IMR-90 (cell line): ENCODE data around the gene UBD. TPM values are rescaled to one million over a fixed set of nuclear protein-coding genes. Genes with fewer than 3 reads are reported as not detected.

ENCODE experiments used
- ATAC-seq: fragments of 200-7000 bp; cut with Tn5 transposase; 2 replicates; pipeline ENCODE4 v1.9.1; 2020; ENCODE audit warnings: low read depth, mild to moderate bottlenecking, moderate library complexity
- BruUV-seq: library from RNA; stranded (reverse); fragments of 400-500 nt; replicated peaks from 2 replicates; lab custom pipeline; 2021; lab: Mats Ljungman, UMichigan
- CTCF ChIA-PET: fragments of 300-600 bp; formaldehyde crosslinking; extraction: SDS; loops from one replicate; lab custom pipeline; 2021; ENCODE audit warnings: antibody characterized with exemption; lab: Yijun Ruan, JAX
- POLR2A ChIA-PET: fragments of 300-600 bp; sonication (Branson Sonifier 250); formaldehyde crosslinking; loops from one replicate; lab custom pipeline; 2022; ENCODE audit warnings: antibody characterized with exemption; ENCODE audit not compliant: unreplicated experiment; lab: Charles Lee
- DNase-seq: peaks from one replicate; pipeline ENCODE4 v3.0.0; 2013
- H2AFZ ChIP-seq: replicated peaks from 2 replicates; pipeline ENCODE3; 2013; ENCODE audit warnings: low read length, mild to moderate bottlenecking; ENCODE audit not compliant: poor library complexity
- H2AK5ac ChIP-seq: 2 replicates; pipeline ENCODE4 v1.6.1; 2013; ENCODE audit warnings: low read depth, low read length, inconsistent platforms
- H2AK9ac ChIP-seq: replicated peaks from 2 replicates; pipeline ENCODE3; 2013; ENCODE audit warnings: mild to moderate bottlenecking, low read depth, low read length, moderate library complexity; ENCODE audit not compliant: poor library complexity
- H2BK120ac ChIP-seq: 2 replicates; pipeline ENCODE4 v1.6.1; 2013; ENCODE audit warnings: low read depth, low read length, inconsistent platforms
- H2BK15ac ChIP-seq: 3 replicates; pipeline ENCODE4 v1.6.1; 2013; ENCODE audit warnings: low read depth, low read length, inconsistent platforms
- H2BK20ac ChIP-seq: 2 replicates; pipeline ENCODE4 v1.6.1; 2013; ENCODE audit warnings: low read depth, mild to moderate bottlenecking, inconsistent platforms, low read length, moderate library complexity
- H2BK5ac ChIP-seq: 2 replicates; pipeline ENCODE4 v1.6.1; 2013; ENCODE audit warnings: mild to moderate bottlenecking, low read depth, low read length, inconsistent platforms; ENCODE audit not compliant: poor library complexity, severe bottlenecking
- H3K14ac ChIP-seq: replicated peaks from 2 replicates; pipeline ENCODE4 v1.6.1; 2013; ENCODE audit warnings: low read depth, low read length, inconsistent platforms
- H3K18ac ChIP-seq: 2 replicates; pipeline ENCODE4 v1.6.1; 2013; ENCODE audit warnings: low read depth, low read length, control low read depth
- H3K23ac ChIP-seq: 2 replicates; pipeline ENCODE4 v1.6.1; 2013; ENCODE audit warnings: low read depth, low read length, inconsistent platforms
- H3K27ac ChIP-seq: 2 replicates; pipeline ENCODE4 v1.5.1; 2013; ENCODE audit warnings: mild to moderate bottlenecking, control low read depth, low read length; ENCODE audit not compliant: insufficient read depth
- H3K27me3 ChIP-seq: 2 replicates; pipeline ENCODE4 v1.6.1; 2013; ENCODE audit warnings: low read length; ENCODE audit not compliant: control insufficient read depth, insufficient read depth
- H3K36me3 ChIP-seq: 2 replicates; pipeline ENCODE4 v1.6.1; 2013; ENCODE audit warnings: low read length, mixed read lengths; ENCODE audit not compliant: control insufficient read depth, insufficient read depth
- H3K4ac ChIP-seq: 2 replicates; pipeline ENCODE4 v1.6.1; 2013; ENCODE audit warnings: low read depth, low read length, inconsistent platforms
- H3K4me1 ChIP-seq: 2 replicates; pipeline ENCODE4 v1.6.1; 2013; ENCODE audit warnings: low read length, mixed read lengths; ENCODE audit not compliant: control insufficient read depth, insufficient read depth
- H3K4me2 ChIP-seq: 2 replicates; pipeline ENCODE4 v1.6.1; 2013; ENCODE audit warnings: low read depth, mild to moderate bottlenecking, control low read depth, low read length, moderate library complexity
- H3K4me3 ChIP-seq: 2 replicates; pipeline ENCODE4 v1.5.1; 2013; ENCODE audit warnings: low read depth, mild to moderate bottlenecking, control low read depth, low read length, moderate library complexity; ENCODE audit not compliant: insufficient read depth
- H3K56ac ChIP-seq: 2 replicates; pipeline ENCODE4 v1.6.1; 2013; ENCODE audit warnings: low read length, inconsistent platforms; ENCODE audit not compliant: insufficient read depth; ENCODE audit errors: extremely low read depth
- H3K79me1 ChIP-seq, 2 experiments: 2 replicates each; pipeline ENCODE4 v1.6.1; 2013; ENCODE audit warnings: low read length in 2 of 2, inconsistent platforms in 1 of 2, low read depth in 1 of 2
- H3K9ac ChIP-seq: 2 replicates; pipeline ENCODE4 v1.6.1; 2013; ENCODE audit warnings: low read depth, low read length, control low read depth
- H3K9me1 ChIP-seq: 2 replicates; pipeline ENCODE4 v1.6.1; 2013; ENCODE audit warnings: low read length, inconsistent platforms; ENCODE audit not compliant: insufficient read depth
- H3K9me3 ChIP-seq: 2 replicates; pipeline ENCODE4 v1.6.1; 2013; ENCODE audit warnings: low read length; ENCODE audit not compliant: control insufficient read depth, insufficient read depth
- H4K20me1 ChIP-seq: 2 replicates; pipeline ENCODE4 v1.6.1; 2013; ENCODE audit warnings: low read length, inconsistent platforms; ENCODE audit not compliant: insufficient read depth
- H4K5ac ChIP-seq: 2 replicates; pipeline ENCODE4 v1.6.1; 2013; ENCODE audit warnings: mild to moderate bottlenecking, low read depth, low read length, control low read depth
- H4K8ac ChIP-seq, 2 experiments: 2 replicates each; pipeline ENCODE4 v1.6.1; 2013; ENCODE audit warnings: low read depth in 2 of 2, low read length in 2 of 2, control low read depth in 1 of 2, inconsistent platforms in 1 of 2
- H4K91ac ChIP-seq: 2 replicates; pipeline ENCODE4 v1.6.1; 2013; ENCODE audit warnings: low read depth, low read length, inconsistent platforms; ENCODE audit not compliant: insufficient read depth
- BHLHE40 ChIP-seq: fragments of 150-350 bp; IDR thresholded peaks from 2 replicates; pipeline ENCODE4 v1.6.1; 2016; ENCODE audit warnings: mild to moderate bottlenecking, low read depth, low read length
- CEBPB ChIP-seq: IDR thresholded peaks from 2 replicates; pipeline ENCODE4 v1.6.1; 2012; ENCODE audit warnings: low read depth, low read length, improper control_type of control experiment
- CHD1 ChIP-seq: IDR thresholded peaks from 2 replicates; pipeline ENCODE4 v1.6.1; 2012; ENCODE audit warnings: low read depth, low read length, improper control_type of control experiment
- CTCF ChIP-seq: conservative IDR thresholded peaks from 2 replicates; pipeline ENCODE4 v1.5.1; 2012; ENCODE audit warnings: mild to moderate bottlenecking, low read depth, low read length, improper control_type of control experiment
- ELK1 ChIP-seq: fragments of 150-350 bp; IDR thresholded peaks from 2 replicates; pipeline ENCODE4 v1.6.1; 2016; ENCODE audit warnings: low read depth, mild to moderate bottlenecking, low read length, moderate library complexity, borderline replicate concordance
- FOS ChIP-seq: fragments of 150-350 bp; IDR thresholded peaks from 2 replicates; pipeline ENCODE4 v1.6.1; 2016; ENCODE audit warnings: low read depth, low read length
- MAFK ChIP-seq: IDR thresholded peaks from 2 replicates; pipeline ENCODE4 v1.6.1; 2012; ENCODE audit warnings: low read depth, low read length, improper control_type of control experiment
- MAZ ChIP-seq: IDR thresholded peaks from 2 replicates; pipeline ENCODE4 v1.6.1; 2012; ENCODE audit warnings: low read depth, mild to moderate bottlenecking, low read length, improper control_type of control experiment, moderate library complexity, borderline replicate concordance
- MXI1 ChIP-seq: IDR thresholded peaks from 2 replicates; pipeline ENCODE4 v1.6.1; 2012; ENCODE audit warnings: low read depth, mild to moderate bottlenecking, low read length, moderate library complexity, borderline replicate concordance
- NFE2L2 ChIP-seq: fragments of 150-350 bp; IDR thresholded peaks from 2 replicates; pipeline ENCODE4 v1.6.1; 2016; ENCODE audit warnings: low read depth, mild to moderate bottlenecking, low read length
- POLR2A ChIP-seq: IDR thresholded peaks from 2 replicates; pipeline ENCODE4 v1.6.1; 2012; ENCODE audit warnings: mild to moderate bottlenecking, low read depth, low read length
- RAD21 ChIP-seq: IDR thresholded peaks from 2 replicates; pipeline ENCODE4 v1.6.1; 2012; ENCODE audit warnings: low read length, improper control_type of control experiment
- RCOR1 ChIP-seq: IDR thresholded peaks from 2 replicates; pipeline ENCODE4 v1.6.1; 2012; ENCODE audit warnings: mild to moderate bottlenecking, low read length, improper control_type of control experiment; ENCODE audit not compliant: insufficient replicate concordance
- RFX5 ChIP-seq: IDR thresholded peaks from 2 replicates; pipeline ENCODE4 v1.8.0; 2012; ENCODE audit warnings: low read depth, mild to moderate bottlenecking, low read length, moderate library complexity
- SMC3 ChIP-seq: fragments of 150-350 bp; IDR thresholded peaks from 2 replicates; pipeline ENCODE4 v1.6.1; 2016; ENCODE audit warnings: low read depth, mild to moderate bottlenecking, antibody characterized with exemption, low read length, moderate library complexity
- USF2 ChIP-seq: fragments of 150-350 bp; IDR thresholded peaks from 2 replicates; pipeline ENCODE4 v1.6.1; 2017; ENCODE audit warnings: mild to moderate bottlenecking, antibody characterized with exemption, low read length, low read depth
- WGBS, 2 experiments: methylation state at CpG; one replicate each; pipeline versions ENCODE4 v1.1.5 to v1.1.7; 2013; ENCODE audit warnings: missing lambda C conversion rate in 2 of 2; ENCODE audit not compliant: insufficient read length in 1 of 2; ENCODE audit errors: extremely low coverage in 2 of 2; 5-methylcytosine and 5-hydroxymethylcytosine counted together
- dilution Hi-C: fragments of 300-500 bp; cut with HindIII; formaldehyde crosslinking; loops from one replicate; pipeline ENCODE4 v1.14.3; 2018; ENCODE audit warnings: low sequenced_read_pairs; ENCODE audit not compliant: unreplicated experiment
- in situ Hi-C: fragments of 300-500 bp; cut with MboI; formaldehyde crosslinking; loops from 3 replicates; pipeline ENCODE4 v1.14.3; 2019; ENCODE audit warnings: low sequenced_read_pairs, inconsistent platforms, mixed read lengths
- intact Hi-C: fragments of 100-400 bp; cut with micrococcal nuclease; formaldehyde crosslinking; loops from 2 replicates; pipeline ENCODE4 v1.10.0; 2022
- polyA plus RNA-seq, 3 experiments: library from polyadenylated mRNA; depleted of rRNA; stranded (reverse); fragments of >200 nt; gene quantifications; 2 replicates each; pipeline ENCODE4 v1.2.3, GENCODE V29; 2012; ENCODE audit warnings: low replicate concordance in 1 of 3
- total RNA-seq: library from RNA; depleted of rRNA; stranded (reverse); fragments of >200 nt; gene quantifications from 2 replicates; pipeline ENCODE4 v1.2.3, GENCODE V29; 2012

Gene UBD
- total and polyA plus RNA-seq, 2 of the 4 experiments (the other 2 are of a cell fraction), result not detected

- DNase-seq (no peak), ATAC-seq (no peak)
- ChIA-PET POLR2A (no interaction called here), CTCF (no interaction called here)
- Histone ChIP-seq H2AFZ (no peak overlapping the region), H3K4me2 (no peak overlapping the region), H4K8ac (no peak overlapping the region), H3K4me1 (no peaks in the 10 kb centered on the region), H3K36me3 (no peaks in the 10 kb centered on the region), H3K79me1 (no peaks in the 10 kb centered on the region), H2AK9ac (no peak overlapping the region), H3K56ac (no peak overlapping the region), H2BK20ac (no peak overlapping the region), H3K4ac (no peak overlapping the region), H3K9ac (no peak overlapping the region), H2AK5ac (no peak overlapping the region), H3K23ac (no peak overlapping the region), H2BK120ac (no peak overlapping the region), H3K27ac (no peak overlapping the region), H4K91ac (no peak overlapping the region), H4K20me1 (no peaks in the 10 kb centered on the region), H2BK5ac (no peak overlapping the region), H2BK15ac (no peak overlapping the region), H3K9me3 (peaks cover 7% of the 10 kb centered on the region; the same call in 1 of the 2 replicates), H3K9me1 (no peaks in the 10 kb centered on the region), H4K5ac (no peak overlapping the region), H3K4me3 (no peak overlapping the region), H3K14ac (no peak overlapping the region), H3K18ac (no peak overlapping the region), H3K27me3 (no peaks in the 10 kb centered on the region)
- intact Hi-C loops, result no loop called here
- TF ChIP-seq NFE2L2 (no peak), CHD1 (no peak), MAZ (no peak), RCOR1 (no peak), MAFK (no peak), CTCF (no peak), MXI1 (no peak), FOS (no peak), RFX5 (no peak), POLR2A (no peak), USF2 (no peak), RAD21 (no peak), CEBPB (no peak), SMC3 (no peak), ELK1 (no peak), BHLHE40 (no peak)
- BruUV-seq, result no TSS peak
- dilution Hi-C loops, result no loop called here
- in situ Hi-C loops, result no loop called here
- WGBS, 2 experiments, result 8% methylated on average over 2 of the region's 6 CpGs; no CpG with 5 or more reads in 1 of the 2 experiments
Observed at GRCh38 chr6:29519291-29520010, 40.1 kb downstream of the UBD start.
